Testis (tissue), 2 donors: ENCODE data around the gene ZEB1.

Source experiments
- CTCF ChIP-seq, 3 experiments: fragments of 450-650 bp in 2 of 3; fragments of 200-600 bp in 1 of 3; sonication (generic) in 1 of 3; IDR thresholded peaks; one replicate each; pipeline ENCODE4 v1.5.1; 2016 to 2019; ENCODE audit warnings: antibody characterized with exemption in 3 of 3, mild to moderate bottlenecking in 2 of 3, moderate library complexity in 1 of 3
- POLR2A ChIP-seq: fragments of 450-650 bp; IDR thresholded peaks from one replicate; pipeline ENCODE4 v1.6.1; 2017; ENCODE audit warnings: antibody characterized with exemption, mild to moderate bottlenecking, moderate library complexity

- TF ChIP-seq CTCF (IDR thresholded peaks at IDR 0.05): no peak
- TF ChIP-seq POLR2A: no peak
These were observed 40.6 kb upstream of the ZEB1 start for GRCh38 chr10:31278279-31278941.
